Neural progenitor cell (in vitro differentiated cells): Measurements from ENCODE around the gene LPP. TPM values are rescaled to one million over a fixed set of nuclear protein-coding genes. Genes with fewer than 3 reads are reported as not detected.

Source experiments
- DNase-seq: peaks from one replicate; pipeline ENCODE4 v3.0.0-alpha.2; 2016; ENCODE audit warnings: low spot score
- H2AFZ ChIP-seq: fragments of 200-600 bp; sonication (generic); replicated peaks from 2 replicates; pipeline ENCODE4 v1.6.1; 2016; ENCODE audit warnings: antibody characterized with exemption
- H3F3A ChIP-seq: fragments of 200-600 bp; sonication (generic); 2 replicates; pipeline ENCODE4 v1.6.1; 2016; ENCODE audit warnings: antibody characterized with exemption, low read depth
- H3K27ac ChIP-seq: fragments of 200-600 bp; sonication (generic); 2 replicates; pipeline ENCODE4 v1.5.1; 2016; ENCODE audit warnings: mild to moderate bottlenecking
- H3K27me3 ChIP-seq: fragments of 200-600 bp; sonication (generic); 2 replicates; pipeline ENCODE4 v1.6.1; 2016; ENCODE audit warnings: mild to moderate bottlenecking, moderate library complexity
- H3K36me3 ChIP-seq: fragments of 200-600 bp; sonication (generic); 2 replicates; pipeline ENCODE4 v1.5.1; 2016
- H3K4me1 ChIP-seq: fragments of 200-600 bp; sonication (generic); 2 replicates; pipeline ENCODE4 v1.6.1; 2016; ENCODE audit warnings: mixed run types
- H3K4me2 ChIP-seq: fragments of 200-600 bp; sonication (generic); 2 replicates; pipeline ENCODE4 v1.6.1; 2016
- H3K4me3 ChIP-seq: fragments of 200-600 bp; sonication (generic); 2 replicates; pipeline ENCODE4 v1.5.1; 2016
- H3K79me2 ChIP-seq: fragments of 200-600 bp; sonication (generic); 2 replicates; pipeline ENCODE4 v1.6.1; 2016; ENCODE audit warnings: low read depth
- H3K9ac ChIP-seq: fragments of 200-600 bp; sonication (generic); 2 replicates; pipeline ENCODE4 v1.6.1; 2016
- H3K9me3 ChIP-seq: fragments of 200-600 bp; sonication (generic); 2 replicates; pipeline ENCODE4 v1.5.1; 2016; ENCODE audit warnings: low read depth
- H4K20me1 ChIP-seq: fragments of 200-600 bp; sonication (generic); 2 replicates; pipeline ENCODE4 v1.6.1; 2016; ENCODE audit warnings: low read depth
- H3K27ac Mint-ChIP-seq: 3 replicates; pipeline ENCODE4 v1.8.0; 2021; ENCODE audit warnings: mixed read lengths
- H3K27me3 Mint-ChIP-seq: 2 replicates; pipeline ENCODE4 v1.8.0; 2022; ENCODE audit warnings: low read depth, mild to moderate bottlenecking, inconsistent platforms, moderate library complexity, mixed read lengths; ENCODE audit not compliant: insufficient read depth
- H3K36me3 Mint-ChIP-seq: 3 replicates; pipeline ENCODE4 v1.8.0; 2021; ENCODE audit warnings: mixed read lengths
- H3K4me1 Mint-ChIP-seq: 3 replicates; pipeline ENCODE4 v1.8.0; 2021; ENCODE audit warnings: mixed read lengths
- H3K4me3 Mint-ChIP-seq: 3 replicates; pipeline ENCODE4 v1.8.0; 2021; ENCODE audit warnings: mild to moderate bottlenecking, moderate library complexity, mixed read lengths
- H3K9me3 Mint-ChIP-seq: 3 replicates; pipeline ENCODE4 v1.8.0; 2020; ENCODE audit warnings: mixed read lengths
- EZH2 ChIP-seq: fragments of 200-600 bp; sonication (generic); IDR thresholded peaks from 2 replicates; pipeline ENCODE4 v1.6.1; 2017; ENCODE audit warnings: antibody characterized with exemption, mild to moderate bottlenecking, moderate library complexity
- EZH2phosphoT487 ChIP-seq: fragments of 200-600 bp; sonication (generic); IDR thresholded peaks from 2 replicates; pipeline ENCODE4 v1.6.1; 2017; ENCODE audit warnings: antibody characterized with exemption
- total RNA-seq: library from RNA; depleted of rRNA; stranded (reverse); fragments of >200 nt; gene quantifications from 2 replicates; pipeline ENCODE4 v1.2.3, GENCODE V29; 2015; ENCODE audit warnings: low replicate concordance
- TF ChIP-seq, protein P1 (sequence below): fragments of 200-600 bp; sonication (generic); IDR thresholded peaks from 2 replicates; pipeline ENCODE4 v1.5.1; 2017; ENCODE audit warnings: antibody characterized with exemption, mild to moderate bottlenecking

LPP gene
- total RNA-seq, 1 donor from 2014 or later, result 18.9 TPM

DNA sequence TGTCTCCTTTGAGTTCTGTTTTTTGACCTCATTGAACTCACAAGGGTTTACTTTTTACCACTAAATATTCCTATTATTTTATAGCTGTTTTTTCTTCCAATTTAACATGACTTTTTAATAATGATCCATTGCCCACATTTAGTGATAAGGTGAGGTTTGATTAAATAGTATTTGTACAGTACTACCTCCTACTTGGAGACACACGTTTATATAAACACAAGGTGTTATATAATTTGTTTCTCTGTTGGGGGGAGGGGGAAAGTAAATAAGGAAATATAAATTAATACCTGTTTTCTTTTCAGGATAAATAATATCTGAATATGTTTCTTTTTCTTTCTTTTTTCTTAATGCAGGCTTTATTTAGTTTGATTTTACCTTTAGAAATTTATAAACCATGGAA, 281.3 kb downstream of the LPP start:
- DNase-seq, result no peak
- H3K27ac ChIP-seq, result no peak overlapping the region
- H4K20me1 ChIP-seq, result no peaks in the 10 kb centered on the region
- H2AFZ ChIP-seq, result no peak overlapping the region
- peaks cover 9% of the 10 kb centered on the region for H3K4me1 Mint-ChIP-seq
- H3F3A ChIP-seq, result no peaks in the 10 kb centered on the region
- H3K4me2 ChIP-seq, result no peak overlapping the region
- no peak overlapping the region for H3K27ac Mint-ChIP-seq
- no peaks in the 10 kb centered on the region for H3K4me1 ChIP-seq
- no peaks in the 10 kb centered on the region for H3K9me3 ChIP-seq
- no peaks in the 10 kb centered on the region for H3K36me3 ChIP-seq
- no peak overlapping the region for H3K4me3 Mint-ChIP-seq
- no peak overlapping the region for H3K4me3 ChIP-seq
- no peaks in the 10 kb centered on the region for H3K79me2 ChIP-seq
- peaks cover 4% of the 10 kb centered on the region for H3K36me3 Mint-ChIP-seq
- H3K27me3 Mint-ChIP-seq, result no peaks in the 10 kb centered on the region
- H3K9ac ChIP-seq, result no peak overlapping the region
- peaks cover 2% of the 10 kb centered on the region for H3K9me3 Mint-ChIP-seq
- TF ChIP-seq EZH2, result no peak
- H3K27me3 ChIP-seq, result no peaks in the 10 kb centered on the region

DNA sequence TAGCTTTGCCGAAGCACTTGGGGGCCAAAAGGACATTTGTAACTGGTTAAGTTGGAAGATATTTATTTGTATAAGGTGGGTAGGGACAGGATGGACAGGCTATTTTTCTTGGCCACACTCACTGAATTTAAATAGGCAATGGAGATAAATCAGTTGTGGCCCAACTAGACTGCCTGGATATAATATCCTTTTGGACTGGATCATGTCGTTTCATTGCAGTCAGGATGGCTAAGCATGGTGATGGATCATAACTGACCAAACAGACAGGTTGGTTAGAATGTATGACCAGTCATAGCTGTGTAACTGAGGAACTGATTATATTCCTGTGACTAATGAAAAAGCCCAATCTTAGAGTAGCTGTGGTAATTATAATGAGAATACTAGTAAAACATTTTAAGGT, 284.0 kb downstream of the LPP start:
- Histone ChIP-seq H3K4me1 (no peaks in the 10 kb centered on the region), H3F3A (no peaks in the 10 kb centered on the region), H2AFZ (no peak overlapping the region), H3K4me2 (no peak overlapping the region), H3K27ac (no peak overlapping the region), H3K9me3 (no peaks in the 10 kb centered on the region), H3K4me3 (no peak overlapping the region), H4K20me1 (no peaks in the 10 kb centered on the region), H3K9ac (no peak overlapping the region), H3K27me3 (no peaks in the 10 kb centered on the region), H3K79me2 (no peaks in the 10 kb centered on the region), H3K36me3 (no peaks in the 10 kb centered on the region)
- Mint-ChIP-seq H3K27ac (no peak overlapping the region), H3K4me1 (peaks cover 12% of the 10 kb centered on the region), H3K4me3 (no peak overlapping the region), H3K27me3 (no peaks in the 10 kb centered on the region), H3K36me3 (peaks cover 1% of the 10 kb centered on the region), H3K9me3 (no peaks in the 10 kb centered on the region)
- DNase-seq, result no peak
- TF ChIP-seq EZH2 (no peak), EZH2phosphoT487 (no peak)
- TF ChIP-seq, protein P1, sequence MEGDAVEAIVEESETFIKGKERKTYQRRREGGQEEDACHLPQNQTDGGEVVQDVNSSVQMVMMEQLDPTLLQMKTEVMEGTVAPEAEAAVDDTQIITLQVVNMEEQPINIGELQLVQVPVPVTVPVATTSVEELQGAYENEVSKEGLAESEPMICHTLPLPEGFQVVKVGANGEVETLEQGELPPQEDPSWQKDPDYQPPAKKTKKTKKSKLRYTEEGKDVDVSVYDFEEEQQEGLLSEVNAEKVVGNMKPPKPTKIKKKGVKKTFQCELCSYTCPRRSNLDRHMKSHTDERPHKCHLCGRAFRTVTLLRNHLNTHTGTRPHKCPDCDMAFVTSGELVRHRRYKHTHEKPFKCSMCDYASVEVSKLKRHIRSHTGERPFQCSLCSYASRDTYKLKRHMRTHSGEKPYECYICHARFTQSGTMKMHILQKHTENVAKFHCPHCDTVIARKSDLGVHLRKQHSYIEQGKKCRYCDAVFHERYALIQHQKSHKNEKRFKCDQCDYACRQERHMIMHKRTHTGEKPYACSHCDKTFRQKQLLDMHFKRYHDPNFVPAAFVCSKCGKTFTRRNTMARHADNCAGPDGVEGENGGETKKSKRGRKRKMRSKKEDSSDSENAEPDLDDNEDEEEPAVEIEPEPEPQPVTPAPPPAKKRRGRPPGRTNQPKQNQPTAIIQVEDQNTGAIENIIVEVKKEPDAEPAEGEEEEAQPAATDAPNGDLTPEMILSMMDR, result no peak

DNA sequence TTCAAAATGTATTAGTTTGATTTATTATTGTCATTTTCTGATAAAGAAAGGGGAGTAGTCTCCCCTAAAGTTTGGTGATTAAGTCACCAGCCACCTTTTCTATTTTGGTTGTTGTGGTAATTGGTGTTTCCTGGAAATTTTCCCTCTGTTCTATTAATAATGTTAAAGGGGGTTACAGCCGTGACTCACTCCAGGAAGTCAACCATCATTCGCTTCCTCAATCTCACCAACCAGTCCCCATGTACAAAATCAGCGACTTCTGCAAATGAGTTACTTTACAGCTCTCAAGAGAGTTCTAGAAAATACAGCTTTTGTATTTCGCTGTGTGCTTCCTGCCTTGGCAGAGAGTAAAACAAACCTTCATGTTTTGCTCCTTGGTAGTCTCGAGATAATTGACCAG, 285.1 kb downstream of the LPP start:
- Histone ChIP-seq H3K27me3 (no peaks in the 10 kb centered on the region), H3K9ac (no peak overlapping the region), H3K9me3 (no peaks in the 10 kb centered on the region), H3K27ac (no peak overlapping the region), H3K36me3 (no peaks in the 10 kb centered on the region), H3K4me1 (no peaks in the 10 kb centered on the region), H4K20me1 (no peaks in the 10 kb centered on the region), H3F3A (no peaks in the 10 kb centered on the region), H3K4me2 (no peak overlapping the region), H3K79me2 (no peaks in the 10 kb centered on the region), H3K4me3 (no peak overlapping the region), H2AFZ (no peak overlapping the region)
- no peak overlapping the region for H3K27ac Mint-ChIP-seq
- H3K4me1 Mint-ChIP-seq, result peaks cover 7% of the 10 kb centered on the region
- no peak overlapping the region for H3K4me3 Mint-ChIP-seq
- peaks cover 1% of the 10 kb centered on the region for H3K36me3 Mint-ChIP-seq
- H3K27me3 Mint-ChIP-seq, result no peaks in the 10 kb centered on the region
- TF ChIP-seq EZH2, result no peak
- TF ChIP-seq, protein P1, result no peak
- no peak for TF ChIP-seq EZH2phosphoT487
- no peaks in the 10 kb centered on the region for H3K9me3 Mint-ChIP-seq
- DNase-seq, result no peak

DNA sequence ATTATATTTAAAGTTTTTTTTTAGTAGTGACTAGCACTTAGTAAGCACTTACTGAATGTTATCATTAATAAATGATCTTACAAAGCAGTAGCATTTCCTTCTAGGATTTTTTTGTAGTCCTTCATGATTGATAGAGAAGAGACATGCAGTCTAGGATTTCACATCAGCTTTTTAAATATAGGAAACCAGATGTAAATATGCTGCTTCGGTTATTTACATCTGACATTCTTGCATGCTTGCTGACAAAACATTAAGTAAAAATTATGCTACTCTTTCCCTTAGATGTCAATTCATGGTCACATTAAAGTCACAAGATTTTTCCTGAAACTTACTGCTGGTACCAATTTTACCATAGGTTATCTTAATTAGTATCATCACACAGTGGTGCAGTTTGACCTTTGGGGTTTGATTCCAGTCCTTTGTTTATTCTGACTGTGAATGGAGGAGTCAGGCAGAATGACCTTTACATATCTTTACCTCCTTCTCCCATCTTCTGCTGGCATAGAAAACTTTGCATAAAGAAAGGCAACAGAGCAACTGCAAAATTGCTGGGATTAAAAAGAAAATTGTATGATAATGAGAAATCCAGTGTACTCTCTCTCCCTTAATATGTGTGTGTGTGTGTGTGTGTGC, 286.5 kb downstream of the LPP start:
- H3K27ac ChIP-seq, result no peak overlapping the region
- H3K79me2 ChIP-seq, result no peaks in the 10 kb centered on the region
- H3K9me3 ChIP-seq, result no peaks in the 10 kb centered on the region
- no peaks in the 10 kb centered on the region for H3K36me3 ChIP-seq
- H4K20me1 ChIP-seq, result no peaks in the 10 kb centered on the region
- Mint-ChIP-seq H3K9me3 (peaks cover 4% of the 10 kb centered on the region), H3K4me1 (peaks cover 7% of the 10 kb centered on the region), H3K27me3 (no peaks in the 10 kb centered on the region), H3K4me3 (no peak overlapping the region), H3K36me3 (peaks cover 4% of the 10 kb centered on the region), H3K27ac (no peak overlapping the region)
- no peak overlapping the region for H3K9ac ChIP-seq
- DNase-seq, result no peak
- no peak overlapping the region for H3K4me3 ChIP-seq
- H3K4me1 ChIP-seq, result no peaks in the 10 kb centered on the region
- no peak overlapping the region for H2AFZ ChIP-seq
- TF ChIP-seq EZH2phosphoT487 (no peak), EZH2 (no peak)
- TF ChIP-seq, protein P1, result no peak
- no peaks in the 10 kb centered on the region for H3K27me3 ChIP-seq
- H3K4me2 ChIP-seq, result no peak overlapping the region
- no peaks in the 10 kb centered on the region for H3F3A ChIP-seq
